Smooth muscle cell (in vitro differentiated cells): ENCODE data around the gene SMG6. TPM values are rescaled to one million over a fixed set of nuclear protein-coding genes. Genes with fewer than 3 reads are reported as not detected.

ENCODE experiments used
- DNase-seq: peaks from one replicate; lab custom pipeline; 2025; ENCODE audit not compliant: unreplicated experiment; lab: John Stamatoyannopoulos, UW
- H2AFZ ChIP-seq: fragments of 200-600 bp; sonication (generic); 2 replicates; pipeline ENCODE4 v1.6.0; 2016; ENCODE audit warnings: antibody characterized with exemption, low read depth, mild to moderate bottlenecking
- H3F3A ChIP-seq: fragments of 200-600 bp; sonication (generic); 2 replicates; pipeline ENCODE4 v1.6.0; 2017; ENCODE audit warnings: antibody characterized with exemption, low read depth
- H3K27ac ChIP-seq: fragments of 200-600 bp; sonication (generic); 2 replicates; pipeline ENCODE4 v1.5.1; 2016; ENCODE audit warnings: low read depth, mild to moderate bottlenecking
- H3K27me3 ChIP-seq: fragments of 200-600 bp; sonication (generic); 2 replicates; pipeline ENCODE4 v1.6.1; 2016; ENCODE audit warnings: low read depth, mild to moderate bottlenecking
- H3K36me3 ChIP-seq: fragments of 200-600 bp; sonication (generic); 2 replicates; pipeline ENCODE4 v1.5.1; 2016; ENCODE audit warnings: low read depth
- H3K4me1 ChIP-seq: fragments of 200-600 bp; sonication (generic); 2 replicates; pipeline ENCODE4 v1.5.1; 2016; ENCODE audit warnings: low read depth
- H3K4me2 ChIP-seq: fragments of 200-600 bp; sonication (generic); 2 replicates; pipeline ENCODE4 v1.6.0; 2016; ENCODE audit warnings: mild to moderate bottlenecking
- H3K4me3 ChIP-seq: fragments of 200-600 bp; sonication (generic); 2 replicates; pipeline ENCODE4 v1.5.1; 2016; ENCODE audit warnings: mild to moderate bottlenecking
- H3K79me2 ChIP-seq: fragments of 200-600 bp; sonication (generic); 2 replicates; pipeline ENCODE4 v1.6.0; 2016; ENCODE audit warnings: low read depth, mild to moderate bottlenecking
- H3K9ac ChIP-seq: fragments of 200-600 bp; sonication (generic); 2 replicates; pipeline ENCODE4 v1.6.0; 2016; ENCODE audit warnings: low read depth
- H3K9me3 ChIP-seq: fragments of 200-600 bp; sonication (generic); replicated peaks from 2 replicates; pipeline ENCODE4 v1.5.1; 2016; ENCODE audit warnings: low read depth
- H4K20me1 ChIP-seq: fragments of 200-600 bp; sonication (generic); 2 replicates; pipeline ENCODE4 v1.6.0; 2016; ENCODE audit warnings: low read depth
- CTCF ChIP-seq: fragments of 200-600 bp; sonication (generic); IDR thresholded peaks from 2 replicates; pipeline ENCODE4 v1.5.1; 2017; ENCODE audit warnings: borderline replicate concordance, mild to moderate bottlenecking, antibody characterized with exemption; ENCODE audit not compliant: insufficient read depth, poor library complexity, severe bottlenecking
- WGBS: methylation state at CpG from one replicate; pipeline ENCODE4 v1.1.7; 2016; ENCODE audit warnings: low lambda C conversion rate; 5-methylcytosine and 5-hydroxymethylcytosine counted together
- polyA plus RNA-seq: library from polyadenylated mRNA; unstranded; fragments of >200 nt; fragmentation: Nextera tagmentation; extraction: Ambion mirVana; gene quantifications from 2 replicates; pipeline ENCODE4 v1.2.1, GENCODE V29; 2016
- total RNA-seq: library from RNA; depleted of rRNA; stranded (reverse); fragments of >200 nt; gene quantifications from 2 replicates; pipeline ENCODE4 v1.2.3, GENCODE V29; 2014

Gene SMG6
- total and polyA plus RNA-seq, 2 experiments from 2014 or later: 10.6 to 21.4 TPM

GRCh38 chr17:2054262-2054511, 249.4 kb downstream of the SMG6 start:
- no peaks in the 10 kb centered on the region for H3K9me3 ChIP-seq
- no peak for DNase-seq
- H3K4me3 ChIP-seq: peak overlapping the region; percentile 59
- H3K4me2 ChIP-seq: peak overlapping the region; percentile 93
- peak overlapping the region; percentile 24 for H3K9ac ChIP-seq
- H2AFZ ChIP-seq: no peak overlapping the region
- no peaks in the 10 kb centered on the region for H3K36me3 ChIP-seq
- H3K27ac ChIP-seq: no peak overlapping the region
- H3K27me3 ChIP-seq: peaks cover 37% of the 10 kb centered on the region
- peaks cover 6% of the 10 kb centered on the region for H3F3A ChIP-seq
- H3K79me2 ChIP-seq: peaks cover 4% of the 10 kb centered on the region
- 27% methylated on average over 15 of the region's 16 CpGs for WGBS
- H3K4me1 ChIP-seq: peaks cover 21% of the 10 kb centered on the region
- peaks cover 25% of the 10 kb centered on the region for H4K20me1 ChIP-seq
- TF ChIP-seq CTCF: no peak

- peak; percentile 50 for DNase-seq
- peaks cover 6% of the 10 kb centered on the region for H3F3A ChIP-seq
- peak overlapping the region; percentile 59 for H3K4me3 ChIP-seq
- H3K9ac ChIP-seq: peak overlapping the region; percentile 24
- WGBS: 12% methylated on average over 61 of the region's 84 CpGs
- TF ChIP-seq CTCF: peak; percentile 51
- H4K20me1 ChIP-seq: peaks cover 23% of the 10 kb centered on the region
- peaks cover 31% of the 10 kb centered on the region for H3K27me3 ChIP-seq
- no peak overlapping the region for H2AFZ ChIP-seq
- H3K4me2 ChIP-seq: peak overlapping the region; percentile 93
- H3K36me3 ChIP-seq: no peaks in the 10 kb centered on the region
- H3K4me1 ChIP-seq: peaks cover 24% of the 10 kb centered on the region
- peaks cover 4% of the 10 kb centered on the region for H3K79me2 ChIP-seq
- no peaks in the 10 kb centered on the region for H3K9me3 ChIP-seq
- H3K27ac ChIP-seq: no peak overlapping the region
Observed at GRCh38 chr17:2053380-2054261, 250.0 kb downstream of the SMG6 start.

- no peaks in the 10 kb centered on the region for H3K36me3 ChIP-seq
- peaks cover 24% of the 10 kb centered on the region for H3K4me1 ChIP-seq
- no peak for DNase-seq
- H3F3A ChIP-seq: peaks cover 6% of the 10 kb centered on the region
- 60% methylated on average over 14 of the region's 14 CpGs for WGBS
- TF ChIP-seq CTCF: no peak
- peaks cover 13% of the 10 kb centered on the region for H4K20me1 ChIP-seq
- H3K9ac ChIP-seq: no peak overlapping the region
- H3K27me3 ChIP-seq: peaks cover 24% of the 10 kb centered on the region
- H3K27ac ChIP-seq: no peak overlapping the region
- H2AFZ ChIP-seq: no peak overlapping the region
- no peaks in the 10 kb centered on the region for H3K79me2 ChIP-seq
- no peak overlapping the region for H3K4me3 ChIP-seq
- H3K4me2 ChIP-seq: no peak overlapping the region
- H3K9me3 ChIP-seq: no peaks in the 10 kb centered on the region
Observed at GRCh38 chr17:2051933-2052559, 251.5 kb downstream of the SMG6 start.
